Embryonic facial prominence (tissue), 1 donor: ENCODE data around the gene UGT3A2.

Source experiments
- DNase-seq: peaks from one replicate; pipeline ENCODE4 v3.0.0-alpha.2; 2016; ENCODE audit errors: extremely low spot score

The UGT3A2 gene

GRCh38 chr5:36007366-36007765, 59.3 kb downstream of the UGT3A2 start:
- no peak for DNase-seq

GRCh38 chr5:36006163-36006562, 60.5 kb downstream of the UGT3A2 start:
- DNase-seq, result no peak

GRCh38 chr5:36001032-36001431, 65.7 kb downstream of the UGT3A2 start:
- no peak for DNase-seq

DNA sequence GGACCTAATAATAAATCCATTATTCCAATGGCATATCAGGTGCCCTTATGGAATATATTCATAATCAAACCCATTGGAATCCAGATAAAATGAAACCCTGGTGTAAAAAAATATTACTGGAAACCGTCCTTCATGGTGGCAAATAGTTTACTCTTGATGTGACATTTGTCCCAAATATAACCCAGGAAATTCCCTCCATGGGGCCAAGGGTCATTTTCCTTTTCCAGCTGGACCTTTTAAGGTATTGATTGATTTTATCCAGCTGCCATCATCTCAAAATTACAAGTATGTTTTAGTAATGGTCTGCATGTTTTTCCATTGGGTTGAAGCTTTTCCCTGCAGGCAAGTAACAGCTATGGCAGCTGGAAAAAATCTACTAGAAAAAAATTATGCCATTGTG, 67.1 kb downstream of the UGT3A2 start:
- DNase-seq, result no peak

GRCh38 chr5:35996076-35996475, 70.6 kb downstream of the UGT3A2 start:
- no peak for DNase-seq

DNA sequence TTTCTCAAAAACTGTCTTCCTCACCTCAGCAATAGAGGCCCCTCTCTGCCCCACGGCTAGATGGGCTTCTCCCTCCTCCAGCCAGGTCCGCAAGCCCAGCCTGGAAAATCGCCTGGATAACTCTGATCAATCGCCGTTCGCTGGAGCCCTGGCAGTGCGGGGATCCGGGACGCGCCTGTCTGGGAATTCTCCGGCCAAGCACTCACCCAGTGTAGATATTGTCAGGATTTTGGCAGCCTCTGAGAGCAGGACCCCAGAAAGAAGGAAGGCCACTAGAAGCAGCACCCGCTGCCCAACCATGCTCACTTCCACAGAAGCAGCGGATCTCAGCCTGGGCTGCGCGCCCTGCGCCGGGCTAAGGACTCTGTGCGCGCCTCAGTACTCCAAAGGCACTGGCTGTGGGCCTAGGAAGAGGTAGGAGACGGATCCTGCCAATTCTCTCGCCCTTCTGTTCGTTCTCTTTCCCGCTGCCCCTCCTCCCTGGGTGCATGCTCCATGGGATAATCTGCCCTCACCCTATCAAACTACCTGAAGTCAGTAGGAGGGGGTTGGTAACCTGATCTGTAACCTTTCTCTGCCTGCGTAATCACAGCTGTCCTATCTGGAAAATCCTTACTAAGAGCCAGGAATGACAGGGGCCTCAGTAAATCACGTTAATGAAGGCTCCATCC, 75.6 kb downstream of the UGT3A2 start, which contains the start of gene UGT3A1:
TSS of gene UGT3A1 (minus strand) at position 450 of the 671 bp plus-strand sequence. CDS start at position 300, 150 bp downstream.
- no peak for DNase-seq

DNA sequence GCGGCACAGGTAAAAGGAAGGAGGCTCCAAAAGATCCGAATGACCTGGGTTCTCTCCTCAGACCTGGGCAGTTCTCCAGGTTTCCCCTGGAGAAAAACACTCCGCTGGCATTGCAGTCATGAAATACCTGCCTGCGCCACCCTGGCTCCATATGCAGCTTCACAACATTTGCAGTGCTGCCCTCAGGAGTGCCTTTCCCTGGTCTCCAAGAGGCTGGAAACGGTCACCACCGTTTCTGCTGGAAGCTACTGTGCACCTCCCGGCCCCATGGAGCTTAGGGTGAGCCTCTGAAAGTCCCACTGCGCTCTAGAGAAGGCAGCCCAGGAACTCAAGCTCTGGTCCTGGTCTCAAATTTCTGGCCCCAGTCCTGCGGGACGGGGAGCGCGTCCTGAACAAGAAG, 76.2 kb downstream of the UGT3A2 start:
- DNase-seq, result no peak

- DNase-seq, result no peak
Observed at GRCh38 chr5:35988529-35988928, 78.2 kb downstream of the UGT3A2 start.

DNA sequence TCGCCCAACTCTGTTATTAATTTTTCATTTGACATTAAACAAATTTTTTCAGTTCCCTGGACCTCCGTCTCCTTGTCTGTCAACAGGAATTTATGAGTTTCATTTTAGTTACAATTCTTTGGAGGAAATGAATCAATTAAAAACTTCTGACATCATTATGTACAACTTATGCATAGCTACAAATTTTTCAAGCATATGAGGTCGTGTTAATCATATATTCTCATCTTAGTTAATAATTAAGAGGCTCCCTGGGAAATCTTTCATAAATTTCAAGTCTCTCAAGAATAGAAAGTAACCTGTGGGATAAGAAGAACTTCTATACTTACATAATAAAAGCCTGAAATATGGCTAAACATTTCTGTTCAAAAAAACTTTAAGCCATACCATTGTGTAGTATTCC, 78.9 kb downstream of the UGT3A2 start:
- no peak for DNase-seq
